Esophagus muscularis mucosa (tissue), 3 donors: Measurements from ENCODE around the gene AUTS2.

ENCODE experiments used
- EP300 ChIP-seq: sonication (generic); formaldehyde crosslinking; IDR thresholded peaks from one replicate; pipeline ENCODE4 v1.6.1; 2017; ENCODE audit warnings: antibody characterized with exemption
- POLR2AphosphoS5 ChIP-seq, 2 donors: sonication (generic); formaldehyde crosslinking; IDR thresholded peaks; one replicate each; pipeline ENCODE4 v1.6.1; 2017; ENCODE audit warnings: antibody characterized with exemption in 2 of 2

DNA sequence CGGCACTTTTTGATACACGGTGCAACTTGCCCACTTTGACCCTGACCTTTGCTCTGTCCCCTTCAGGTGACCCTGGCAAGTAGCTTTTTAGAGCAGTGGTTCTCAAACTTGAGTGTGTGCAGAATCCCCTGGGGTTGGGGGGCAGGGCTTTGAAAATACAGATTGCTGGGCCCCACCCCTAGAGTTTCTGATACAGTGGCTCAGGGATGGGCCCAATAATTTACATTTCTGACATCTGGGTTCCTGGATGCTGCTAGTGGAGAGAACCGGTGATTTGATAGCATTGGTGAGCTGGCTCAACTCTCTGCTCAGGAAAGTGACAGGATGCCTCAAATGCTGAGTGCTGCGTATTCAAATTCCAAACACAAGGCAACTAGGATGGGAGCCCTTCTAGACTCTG is 995.9 kb downstream of the AUTS2 start:
- TF ChIP-seq EP300 (no peak), POLR2AphosphoS5 (IDR thresholded peaks at IDR 0.05) (no peak)
